Measurements from ENCODE around the gene MOCOS. TPM values are rescaled to one million over a fixed set of nuclear protein-coding genes. Genes with fewer than 3 reads are reported as not detected.

MOCOS gene
- total RNA-seq (2022; extraction: Qiagen RNA extraction) = 3.5 to 4.7 TPM (median 3.6 TPM) in 5 replicates

DNA sequence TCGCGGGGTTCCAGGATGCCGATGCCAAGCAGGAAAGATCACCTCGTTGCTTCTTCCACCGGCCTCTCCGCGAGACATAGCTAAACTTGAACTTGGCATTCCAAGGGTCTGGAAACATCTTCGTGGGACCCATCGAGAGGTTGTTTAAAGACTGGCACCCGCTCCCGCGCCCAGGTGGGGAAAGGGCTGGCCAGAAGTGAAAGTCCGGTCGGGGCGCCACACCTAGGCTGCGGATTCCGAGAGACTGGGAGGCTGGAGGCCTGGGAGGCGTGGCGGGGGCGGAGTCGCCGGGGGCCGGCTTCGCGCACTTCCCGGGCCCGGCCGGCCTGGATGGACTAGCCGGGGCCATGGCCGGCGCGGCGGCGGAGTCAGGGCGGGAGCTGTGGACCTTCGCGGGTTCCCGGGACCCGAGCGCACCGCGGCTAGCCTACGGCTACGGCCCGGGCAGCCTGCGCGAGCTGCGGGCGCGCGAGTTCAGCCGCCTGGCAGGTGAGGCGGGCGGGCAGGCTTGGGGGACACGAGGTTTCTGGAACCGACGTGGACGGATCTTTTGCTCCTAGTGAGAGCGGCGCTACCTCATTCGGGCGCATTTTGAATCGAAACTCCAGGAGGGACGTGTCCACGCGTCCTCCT lies at the start of gene MOCOS:
Gene MOCOS (plus strand): TSS at position 305 of the 633 bp plus-strand sequence. CDS start 43 bp downstream, at position 348.

DNA sequence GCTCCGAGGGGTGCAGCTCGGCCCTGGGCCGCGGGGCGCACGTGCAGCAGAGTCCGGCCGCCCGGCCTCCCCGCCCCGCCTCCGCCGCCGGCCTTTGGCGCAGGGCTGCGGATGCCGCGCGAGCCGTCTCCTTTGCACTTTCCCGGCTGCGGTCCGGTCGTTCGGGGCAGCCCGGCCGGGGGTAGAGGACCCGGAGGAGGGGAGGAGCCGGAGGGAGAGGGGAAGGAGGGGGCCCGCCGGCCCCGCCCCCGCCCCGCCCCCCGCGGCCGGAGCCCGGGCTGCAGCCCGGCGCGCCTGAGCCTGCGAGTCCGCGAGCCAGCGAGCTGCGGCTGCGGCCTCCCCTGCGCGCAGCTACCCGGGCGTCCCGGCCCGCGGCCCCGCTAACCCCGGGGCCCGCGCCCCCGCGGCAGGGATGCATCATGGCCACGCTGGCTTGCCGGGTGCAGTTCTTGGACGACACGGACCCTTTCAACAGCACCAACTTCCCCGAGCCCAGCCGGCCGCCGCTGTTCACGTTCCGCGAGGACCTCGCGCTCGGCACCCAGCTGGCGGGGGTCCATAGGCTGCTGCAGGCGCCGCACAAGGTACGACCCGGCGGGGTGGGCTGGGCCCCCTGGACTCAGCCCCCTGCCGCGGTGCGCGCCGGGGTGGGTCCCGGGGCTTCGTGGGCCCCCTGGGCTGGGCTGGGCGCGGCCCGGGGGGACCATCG lies 110.3 kb downstream of the MOCOS start, which contains the start of gene FHOD3:
Gene FHOD3 (plus strand): TSS at position 297 of the 709 bp plus-strand sequence. CDS start 123 bp downstream, at position 420.

Other genes starting within 250 kb of the MOCOS start
- 16.9 to 23.2 TPM (median 21.6 TPM) in 5 replicates for gene RPRD1A, start 119.9 kb upstream of the MOCOS start, total RNA-seq (2022; extraction: Qiagen RNA extraction)
- 39.2 to 57.6 TPM (median 46.3 TPM) in 5 replicates for gene SLC39A6, start 58.2 kb upstream of the MOCOS start, total RNA-seq (2022; extraction: Qiagen RNA extraction)
- gene ELP2, start 57.6 kb upstream of the MOCOS start, total RNA-seq (2022; extraction: Qiagen RNA extraction) = 33.9 to 39.4 TPM (median 35.9 TPM) in 5 replicates
- 1.9 to 3.4 TPM (median 2.8 TPM) in 5 replicates for gene FHOD3, start 110.2 kb downstream of the MOCOS start, total RNA-seq (2022; extraction: Qiagen RNA extraction)